Epithelial cell of proximal tubule (primary cell): ENCODE data around the gene NACC2. TPM values are rescaled to one million over a fixed set of nuclear protein-coding genes. Genes with fewer than 3 reads are reported as not detected.

Experiments
- DNase-seq: peaks from one replicate; pipeline ENCODE4 v3.0.0-alpha.2; 2011; ENCODE audit warnings: low read depth
- H3K4me3 ChIP-seq: 2 replicates; pipeline ENCODE4 v1.5.1; 2011; ENCODE audit warnings: low read depth, mild to moderate bottlenecking, low read length
- total RNA-seq: library from RNA; depleted of rRNA; stranded (reverse); fragments of >200 nt; gene quantifications from 2 replicates; pipeline ENCODE4 v1.2.3, GENCODE V29; 2015
- TF ChIP-seq, protein P1 (sequence below): conservative IDR thresholded peaks from 2 replicates; pipeline ENCODE4 v1.5.1; 2012; ENCODE audit warnings: low read depth, mild to moderate bottlenecking, low read length

The NACC2 gene
- total RNA-seq, 1 donor from 2014 or later = 21.3 TPM

DNA sequence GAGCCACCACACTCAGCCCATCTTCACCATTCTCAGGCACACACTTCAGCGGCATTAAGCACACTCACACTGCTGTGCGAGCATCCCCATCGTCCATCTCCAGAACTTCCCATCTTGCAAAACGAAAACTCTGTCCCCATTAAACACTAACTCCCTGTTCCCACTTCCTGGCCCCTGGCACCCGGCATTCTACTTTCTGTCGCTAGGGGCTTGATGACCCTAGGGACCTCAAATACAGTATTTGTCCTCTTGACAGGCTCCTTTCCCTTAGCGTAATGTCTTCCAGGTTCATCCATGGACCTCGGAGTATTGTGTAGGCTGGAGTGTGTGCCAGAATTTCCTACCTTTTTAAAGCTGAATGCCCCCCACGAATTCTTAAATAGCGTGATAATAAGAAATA lies 119.3 kb downstream of the NACC2 start:
- DNase-seq = no peak
- H3K4me3 ChIP-seq = no peak overlapping the region
- TF ChIP-seq, protein P1, sequence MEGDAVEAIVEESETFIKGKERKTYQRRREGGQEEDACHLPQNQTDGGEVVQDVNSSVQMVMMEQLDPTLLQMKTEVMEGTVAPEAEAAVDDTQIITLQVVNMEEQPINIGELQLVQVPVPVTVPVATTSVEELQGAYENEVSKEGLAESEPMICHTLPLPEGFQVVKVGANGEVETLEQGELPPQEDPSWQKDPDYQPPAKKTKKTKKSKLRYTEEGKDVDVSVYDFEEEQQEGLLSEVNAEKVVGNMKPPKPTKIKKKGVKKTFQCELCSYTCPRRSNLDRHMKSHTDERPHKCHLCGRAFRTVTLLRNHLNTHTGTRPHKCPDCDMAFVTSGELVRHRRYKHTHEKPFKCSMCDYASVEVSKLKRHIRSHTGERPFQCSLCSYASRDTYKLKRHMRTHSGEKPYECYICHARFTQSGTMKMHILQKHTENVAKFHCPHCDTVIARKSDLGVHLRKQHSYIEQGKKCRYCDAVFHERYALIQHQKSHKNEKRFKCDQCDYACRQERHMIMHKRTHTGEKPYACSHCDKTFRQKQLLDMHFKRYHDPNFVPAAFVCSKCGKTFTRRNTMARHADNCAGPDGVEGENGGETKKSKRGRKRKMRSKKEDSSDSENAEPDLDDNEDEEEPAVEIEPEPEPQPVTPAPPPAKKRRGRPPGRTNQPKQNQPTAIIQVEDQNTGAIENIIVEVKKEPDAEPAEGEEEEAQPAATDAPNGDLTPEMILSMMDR = no peak

DNA sequence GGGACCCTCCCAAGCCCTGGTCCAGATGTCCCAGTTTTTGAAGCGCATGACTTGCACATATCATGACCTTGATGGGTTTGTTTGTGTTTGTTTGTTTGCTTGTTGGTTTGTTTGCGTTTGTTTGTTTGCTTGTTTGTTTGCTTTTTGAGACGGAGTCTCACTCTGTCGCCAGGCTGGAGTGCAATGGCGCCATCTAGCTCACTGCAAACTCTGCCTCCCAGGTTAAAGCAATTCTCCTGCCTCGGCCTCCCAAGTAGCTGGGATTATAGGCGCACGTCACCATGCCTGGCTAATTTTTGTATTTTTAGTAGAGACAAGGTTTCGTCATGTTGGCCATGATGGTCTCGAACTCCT lies 120.9 kb downstream of the NACC2 start:
- TF ChIP-seq, protein P1 = peak; percentile 11
- DNase-seq = no peak

GRCh38 chr9:135973277-135974219 lies 121.5 kb downstream of the NACC2 start:
- TF ChIP-seq, protein P1 = no peak
- no peak overlapping the region for H3K4me3 ChIP-seq
- no peak for DNase-seq

More for the DNA sequence above, 120.9 kb downstream of the NACC2 start:
- H3K4me3 ChIP-seq = no peak overlapping the region

DNA sequence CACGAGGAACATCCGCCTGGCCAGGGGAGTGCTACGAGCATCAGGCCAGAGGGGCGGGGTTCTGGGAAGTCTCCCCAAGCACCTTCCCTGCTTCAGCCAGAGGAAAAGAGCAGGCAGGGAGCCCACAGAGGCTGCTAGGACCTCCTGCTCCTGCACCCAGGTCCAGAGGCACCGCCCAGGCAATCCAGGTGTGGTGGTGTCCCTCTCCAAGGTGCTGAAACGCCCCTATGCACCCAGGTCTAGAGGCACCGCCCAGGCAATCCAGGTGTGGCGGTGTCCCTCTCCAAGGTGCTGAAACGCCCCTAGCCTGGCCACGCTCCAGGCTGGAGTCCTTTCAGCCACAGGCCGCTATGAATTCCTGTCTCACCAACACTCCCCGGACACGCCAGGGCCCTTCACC lies 123.2 kb downstream of the NACC2 start:
- TF ChIP-seq, protein P1 = no peak
- DNase-seq = no peak
- H3K4me3 ChIP-seq = no peak overlapping the region

DNA sequence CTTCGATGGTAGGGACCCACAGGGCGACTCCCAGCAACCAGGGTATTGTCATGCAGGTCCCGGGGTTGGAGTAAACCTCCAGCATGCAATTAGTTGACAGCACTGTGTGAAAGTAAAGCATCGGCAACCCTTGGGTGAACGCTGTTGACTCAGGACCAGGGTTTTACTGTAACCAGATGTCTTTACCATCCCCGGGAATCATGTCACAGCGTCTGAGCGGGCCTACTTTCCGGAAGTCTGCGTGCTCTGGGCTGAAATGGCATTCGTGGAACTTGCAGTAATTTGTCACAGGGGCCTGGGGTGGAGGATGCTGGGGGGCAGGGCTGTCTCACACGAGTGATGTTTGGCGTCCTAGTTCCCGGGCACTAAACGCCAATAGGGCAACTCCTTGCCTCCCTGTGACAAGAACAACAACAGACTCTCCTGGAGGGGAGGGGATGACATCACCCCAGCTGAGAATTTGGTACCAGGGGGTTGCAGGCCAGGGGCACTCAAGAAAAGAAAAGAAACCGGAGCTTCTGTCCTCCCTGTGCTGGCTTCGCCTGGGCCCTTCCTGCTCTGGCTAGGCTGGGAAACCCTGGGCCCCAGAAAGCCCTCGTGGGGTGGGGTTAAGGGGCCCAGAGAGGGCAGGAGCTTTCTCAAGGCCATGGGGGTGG lies 123.8 kb downstream of the NACC2 start:
- DNase-seq = no peak
- no peak overlapping the region for H3K4me3 ChIP-seq
- TF ChIP-seq, protein P1 = no peak

DNA sequence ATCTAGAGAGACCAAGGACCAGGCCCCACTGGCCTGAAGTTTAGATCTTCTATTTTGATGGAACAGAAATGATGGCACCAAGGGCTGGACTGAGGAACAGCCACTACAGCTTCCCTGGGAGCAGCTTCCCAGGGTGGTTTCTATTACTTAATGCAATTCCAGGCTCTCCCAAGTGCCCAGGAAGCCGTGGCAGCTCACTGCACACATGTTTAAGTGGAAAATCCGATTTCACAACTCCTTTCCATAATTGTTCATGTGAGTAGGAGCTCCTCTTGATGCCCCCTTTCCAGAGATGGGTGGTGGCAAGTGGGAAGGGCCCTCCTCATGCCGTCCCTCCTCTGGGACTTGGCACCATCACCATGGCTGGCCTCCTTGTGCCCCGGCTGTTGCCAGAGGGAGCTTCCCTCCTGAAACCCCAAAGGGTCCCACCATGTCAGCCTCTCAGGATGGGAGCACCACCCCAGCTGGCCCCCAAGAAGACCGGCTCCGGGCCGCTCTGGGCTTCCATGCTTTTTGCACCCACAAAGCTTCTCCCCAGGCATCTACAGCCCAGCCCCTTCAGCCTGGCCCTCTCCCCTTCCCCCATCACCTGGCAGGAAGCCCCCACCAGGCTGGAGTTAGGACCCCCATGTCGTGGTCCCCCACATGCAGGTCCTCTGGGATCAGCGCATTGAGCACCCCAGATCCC lies 124.8 kb downstream of the NACC2 start:
- no peak overlapping the region for H3K4me3 ChIP-seq
- DNase-seq = no peak
- TF ChIP-seq, protein P1 = no peak
